GM15510 (cell line): Measurements from ENCODE around the gene PPFIA2.

Experiments used
- POLR2A ChIP-seq: IDR thresholded peaks from 3 replicates; pipeline ENCODE4 v1.6.1; 2011; ENCODE audit warnings: borderline replicate concordance; ENCODE audit not compliant: insufficient read length; ENCODE audit errors: extremely low read depth

The PPFIA2 gene

GRCh38 chr12:81377771-81378170, 381.4 kb downstream of the PPFIA2 start:
- no peak for TF ChIP-seq POLR2A

- no peak for TF ChIP-seq POLR2A
Observed at GRCh38 chr12:81375969-81376368, 383.2 kb downstream of the PPFIA2 start.

GRCh38 chr12:81370456-81370855, 388.7 kb downstream of the PPFIA2 start:
- no peak for TF ChIP-seq POLR2A

GRCh38 chr12:81369175-81369574, 390.0 kb downstream of the PPFIA2 start:
- TF ChIP-seq POLR2A = no peak

GRCh38 chr12:81365284-81365683, 393.9 kb downstream of the PPFIA2 start:
- no peak for TF ChIP-seq POLR2A

- TF ChIP-seq POLR2A = no peak
Observed at GRCh38 chr12:81360916-81361315, 398.2 kb downstream of the PPFIA2 start.

GRCh38 chr12:81359736-81360135, 399.4 kb downstream of the PPFIA2 start:
- no peak for TF ChIP-seq POLR2A

GRCh38 chr12:81354327-81354932, 404.7 kb downstream of the PPFIA2 start:
- no peak for TF ChIP-seq POLR2A

GRCh38 chr12:81350309-81350708, 408.8 kb downstream of the PPFIA2 start:
- no peak for TF ChIP-seq POLR2A

GRCh38 chr12:81347404-81347803, 411.7 kb downstream of the PPFIA2 start:
- TF ChIP-seq POLR2A = no peak

GRCh38 chr12:81340910-81341309, 418.2 kb downstream of the PPFIA2 start:
- no peak for TF ChIP-seq POLR2A

GRCh38 chr12:81339071-81339470, 420.1 kb downstream of the PPFIA2 start:
- TF ChIP-seq POLR2A = no peak

- TF ChIP-seq POLR2A = no peak
Observed at GRCh38 chr12:81337886-81338285, 421.3 kb downstream of the PPFIA2 start.

- TF ChIP-seq POLR2A = no peak
Observed at GRCh38 chr12:81333812-81334211, 425.3 kb downstream of the PPFIA2 start.

- no peak for TF ChIP-seq POLR2A
Observed at GRCh38 chr12:81332054-81332453, 427.1 kb downstream of the PPFIA2 start.

- TF ChIP-seq POLR2A = no peak
Observed at GRCh38 chr12:81330480-81330879, 428.7 kb downstream of the PPFIA2 start.

GRCh38 chr12:81329085-81329484, 430.1 kb downstream of the PPFIA2 start:
- TF ChIP-seq POLR2A = no peak
